ENCODE data around the gene VSTM2L. TPM values are rescaled to one million over a fixed set of nuclear protein-coding genes. Genes with fewer than 3 reads are reported as not detected.
"Not testable (repeated sequence)": the region's sequence is repeated elsewhere in the genome, so short reads cannot be mapped to it uniquely, and the experiment has no call there.

The VSTM2L gene
- total RNA-seq (10 to 100 TPM in 1 of 2 donors, 1 to 10 TPM in 1; 8.0 to 71.6 TPM), polyA plus RNA-seq (10 to 100 TPM; 24.8 to 38.0 TPM)
- long read RNA-seq, donor 1, transcript VSTM2L-202 (4 exons, 1,959 nt) = major isoform, 5 of 8 reads
- long read RNA-seq, donor 1, partial matches to known transcripts = 0 of 8 reads
- long read RNA-seq, donor 1, other reads (novel, unspliced or antisense) = 0 of 8 reads
- long read RNA-seq, donor 2, partial matches to known transcripts = 0 of 3 reads
- long read RNA-seq, donor 2, other reads (novel, unspliced or antisense) = 0 of 3 reads
- long read RNA-seq, donor 3, partial matches to known transcripts = 0 of 5 reads
- long read RNA-seq, donor 3, other reads (novel, unspliced or antisense) = 0 of 5 reads
- long read RNA-seq, donor 4, partial matches to known transcripts = 0 of 1 reads
- long read RNA-seq, donor 4, other reads (novel, unspliced or antisense) = 0 of 1 reads
- long read RNA-seq, donor 5, transcript VSTM2L-202 (4 exons, 1,959 nt) = major isoform, 13 of 17 reads
- long read RNA-seq, donor 5, partial matches to known transcripts = 0 of 17 reads
- long read RNA-seq, donor 5, other reads (novel, unspliced or antisense) = 0 of 17 reads

- Histone ChIP-seq H3K36me3 (ENCODE audit: control insufficient read depth in 4 of 4, insufficient read depth in 4 of 4, low read length in 4 of 4) (no peaks in the 10 kb centered on the region), H3K9ac (ENCODE audit: insufficient read depth in 1 of 2, low read length in 2 of 2) (no peak within 1 kb of the TSS), H3K9me3 (ENCODE audit: control insufficient read depth in 4 of 4, insufficient read depth in 3 of 4, low read length in 3 of 4) (peaks cover 0 to 8% (median 0%) of the 10 kb centered on the region in 4 donors), H3K4me1 (ENCODE audit: control insufficient read depth in 5 of 5, insufficient read depth in 5 of 5, low read length in 5 of 5) (peaks cover 0 to 41% (median 16%) of the 10 kb centered on the region in 5 donors), H3K27me3 (ENCODE audit: control insufficient read depth in 3 of 3, insufficient read depth in 3 of 3, low read length in 2 of 3) (peaks cover 0 to 30% (median 5%) of the 10 kb centered on the region in 3 donors), H3K27ac (ENCODE audit: low read depth in 1 of 2, low read length in 1 of 2) (no peak within 1 kb of the TSS), H3K4me3 (peak within 1 kb of the TSS; percentile 26)
- TF ChIP-seq CTCF (IDR thresholded peaks at IDR 0.05; ENCODE audit: control extremely low read depth, extremely low read depth) = no peak
- DNase-seq (peak in 2 of 3 donors; percentile 60 to 71), ATAC-seq (ENCODE audit: insufficient read depth, low FRiP score) (peak; percentile 42)
- WGBS, 2 donors = 7% methylated on average over 62 to 71 of the region's 71 CpGs
Observed at GRCh38 chr20:37902504-37903313, at the start of gene VSTM2L. Gene VSTM2L, plus strand, starts transcription at chr20:37903127. Its CDS starts 224 bp downstream, at chr20:37903351.

GRCh38 chr20:37853823-37854375 lies 49.0 kb upstream of the VSTM2L start:
- no peak for TF ChIP-seq CTCF (IDR thresholded peaks at IDR 0.05; ENCODE audit: control extremely low read depth, extremely low read depth)
- Histone ChIP-seq H3K4me3 (no peak overlapping the region), H3K27ac (ENCODE audit: low read depth in 1 of 2, low read length in 1 of 2) (no peak overlapping the region), H3K27me3 (ENCODE audit: control insufficient read depth in 3 of 3, insufficient read depth in 3 of 3, low read length in 2 of 3) (no peaks in the 10 kb centered on the region), H3K36me3 (ENCODE audit: control insufficient read depth in 4 of 4, insufficient read depth in 4 of 4, low read length in 4 of 4) (peaks cover 0 to 22% (median 3%) of the 10 kb centered on the region in 4 donors), H3K9ac (ENCODE audit: insufficient read depth in 1 of 2, low read length in 2 of 2) (no peak overlapping the region), H3K4me1 (ENCODE audit: control insufficient read depth in 5 of 5, insufficient read depth in 5 of 5, low read length in 5 of 5) (peaks cover 0 to 5% (median 0%) of the 10 kb centered on the region in 5 donors), H3K9me3 (ENCODE audit: control insufficient read depth in 4 of 4, insufficient read depth in 3 of 4, low read length in 3 of 4) (no peaks in the 10 kb centered on the region)
- DNase-seq = no peak
- WGBS, 2 donors = 96 to 97% methylated on average over 2 of the region's 2 CpGs
- no peak for ATAC-seq (ENCODE audit: insufficient read depth, low FRiP score)

DNA sequence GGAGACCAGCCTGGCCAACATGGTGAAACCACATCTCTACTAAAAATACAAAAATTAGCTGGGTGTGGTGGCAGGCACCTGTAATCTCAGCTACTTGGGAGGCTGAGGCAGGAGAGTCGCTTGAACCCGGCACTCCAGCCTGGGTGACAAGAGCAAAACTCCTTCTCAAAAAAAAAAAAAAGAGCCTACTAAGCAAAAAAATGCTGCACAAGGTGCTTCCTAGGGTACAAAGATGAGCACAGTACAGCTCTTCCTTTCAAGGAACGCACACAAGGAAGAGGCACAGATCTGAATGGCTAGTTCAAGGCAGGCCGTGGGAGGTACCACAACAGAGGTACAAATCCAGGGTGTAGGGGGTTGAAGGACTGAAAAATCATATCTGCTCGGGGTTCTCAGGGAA lies 46.9 kb upstream of the VSTM2L start:
- 96 to 100% methylated on average over 5 of the region's 5 CpGs for WGBS, 2 donors
- H3K36me3 ChIP-seq (ENCODE audit: control insufficient read depth in 4 of 4, insufficient read depth in 4 of 4, low read length in 4 of 4) = peaks cover 7 to 28% (median 12%) of the 10 kb centered on the region in 4 donors
- H3K27ac ChIP-seq (ENCODE audit: low read depth in 1 of 2, low read length in 1 of 2); DNase-seq; H3K4me3 ChIP-seq; H3K9me3 ChIP-seq (ENCODE audit: control insufficient read depth in 4 of 4, insufficient read depth in 3 of 4, low read length in 3 of 4); H3K9ac ChIP-seq (ENCODE audit: insufficient read depth in 1 of 2, low read length in 2 of 2); H3K27me3 ChIP-seq (ENCODE audit: control insufficient read depth in 3 of 3, insufficient read depth in 3 of 3, low read length in 2 of 3); H3K4me1 ChIP-seq (ENCODE audit: control insufficient read depth in 5 of 5, insufficient read depth in 5 of 5, low read length in 5 of 5); ATAC-seq (ENCODE audit: insufficient read depth, low FRiP score): not testable (repeated sequence)
